Measurements from ENCODE around the gene SALL3.

Gene SALL3

DNA sequence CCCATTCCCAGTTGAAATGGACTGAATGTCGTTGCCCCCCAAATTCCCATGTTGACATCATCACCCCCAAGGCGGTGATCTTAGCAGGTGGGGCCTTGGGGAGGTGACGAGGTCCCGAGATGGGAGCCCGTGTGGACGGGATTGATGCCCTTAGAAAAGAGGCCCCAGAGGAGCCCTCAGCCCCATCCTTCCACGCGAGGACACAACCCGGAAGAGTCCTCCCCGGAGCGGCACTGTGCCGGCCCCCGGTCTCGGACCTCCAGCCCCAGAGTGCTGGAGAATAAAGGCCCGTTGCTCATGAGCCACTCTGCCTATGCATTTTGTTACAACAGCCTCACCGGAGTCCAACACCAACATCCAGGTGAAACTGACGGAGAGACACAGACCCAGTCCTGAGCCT is 30.4 kb upstream of the SALL3 start:
- Histone ChIP-seq H3K4me3 (ENCODE audit: low read depth, low read length) (no peak overlapping the region), H3K9me3 (ENCODE audit: control insufficient read depth, insufficient read depth, low read depth, low read length) (no peaks in the 10 kb centered on the region), H3K27ac (ENCODE audit: extremely low read depth, low read depth, low read length) (no peak overlapping the region), H3K36me3 (ENCODE audit: control insufficient read depth in 2 of 2, insufficient read depth in 1 of 2, low read length in 2 of 2) (no peaks in the 10 kb centered on the region), H3K4me1 (ENCODE audit: control insufficient read depth, insufficient read depth, low read length) (no peaks in the 10 kb centered on the region)
- ChIA-PET POLR2A (no interaction called here), CTCF (no interaction called here)
- TF ChIP-seq ZNF549 (tag by site-specific recombination; IDR thresholded peaks at IDR 0.05), result no peak
- no peak for TF ChIP-seq ZFP41 (tag by site-specific recombination; IDR thresholded peaks at IDR 0.05; ENCODE audit: borderline replicate concordance)
- no peak for TF ChIP-seq SETDB1 (IDR thresholded peaks at IDR 0.05; ENCODE audit: insufficient read length, low read length)
- no peak for TF ChIP-seq ZFHX2 (tag by site-specific recombination; conservative IDR thresholded peaks at IDR 0.05)
- TF ChIP-seq ZBTB48 (tag by site-specific recombination; IDR thresholded peaks at IDR 0.05), result no peak
- no peak for TF ChIP-seq PATZ1 (tag by site-specific recombination; IDR thresholded peaks at IDR 0.05)
- TF ChIP-seq GLIS1 (tag by site-specific recombination; IDR thresholded peaks at IDR 0.05), result no peak
- no peak for TF ChIP-seq OVOL3 (tag by site-specific recombination; IDR thresholded peaks at IDR 0.05)
- TF ChIP-seq KLF8 (tag by site-specific recombination; IDR thresholded peaks at IDR 0.05), result no peak
- no peak for TF ChIP-seq ZNF791 (tag by site-specific recombination; IDR thresholded peaks at IDR 0.05)
- TF ChIP-seq KLF17 (tag by site-specific recombination; IDR thresholded peaks at IDR 0.05), result no peak

GRCh38 chr18:78950386-78950785 is 29.2 kb upstream of the SALL3 start:
- H3K36me3 ChIP-seq (ENCODE audit: control insufficient read depth in 2 of 2, insufficient read depth in 1 of 2, low read length in 2 of 2), result no peaks in the 10 kb centered on the region
- POLR2A ChIA-PET, result no interaction called here
- no peaks in the 10 kb centered on the region for H3K9me3 ChIP-seq (ENCODE audit: control insufficient read depth, insufficient read depth, low read depth, low read length)
- CTCF ChIA-PET, result no interaction called here
- H3K27ac ChIP-seq (ENCODE audit: extremely low read depth, low read depth, low read length), result no peak overlapping the region
- H3K4me1 ChIP-seq (ENCODE audit: control insufficient read depth, insufficient read depth, low read length), result no peaks in the 10 kb centered on the region
- no peak overlapping the region for H3K4me3 ChIP-seq (ENCODE audit: low read depth, low read length)
- TF ChIP-seq PRDM4 (tag by site-specific recombination; IDR thresholded peaks at IDR 0.05), result no peak
- TF ChIP-seq ZNF704 (tag by site-specific recombination; IDR thresholded peaks at IDR 0.05), result no peak
- no peak for TF ChIP-seq ZFP3 (tag by site-specific recombination; IDR thresholded peaks at IDR 0.05; ENCODE audit: low read depth)
- no peak for TF ChIP-seq ZBTB11 (tag by site-specific recombination; conservative IDR thresholded peaks at IDR 0.05; ENCODE audit: low read depth)
- TF ChIP-seq PRDM2 (tag by site-specific recombination; IDR thresholded peaks at IDR 0.05; ENCODE audit: borderline replicate concordance), result no peak
- TF ChIP-seq ZNF16 (tag by site-specific recombination; IDR thresholded peaks at IDR 0.05; ENCODE audit: low read depth), result no peak
